Measurements from ENCODE around the gene NOP10.
"Not testable (repeated sequence)": the region's sequence is repeated elsewhere in the genome, so short reads cannot be mapped to it uniquely, and the experiment has no call there.

Gene NOP10

GRCh38 chr15:34342737-34343575 is at the start of gene NOP10, which contains the start of gene NUTM1:
Gene NOP10, minus strand, starts transcription at chr15:34343136. Its CDS starts 63 bp downstream, at chr15:34343073.
Gene NUTM1, plus strand, starts transcription at chr15:34343315. Its CDS starts 382 bp downstream, at chr15:34343697.
- no peak for FAIRE-seq

- not testable (repeated sequence) for FAIRE-seq
Observed at GRCh38 chr15:34389594-34390086, 46.7 kb upstream of the NOP10 start.

GRCh38 chr15:34381829-34382521 is 39.0 kb upstream of the NOP10 start:
- not testable (repeated sequence) for FAIRE-seq

- not testable (repeated sequence) for FAIRE-seq
Observed at GRCh38 chr15:34380491-34380890, 37.6 kb upstream of the NOP10 start.

GRCh38 chr15:34376856-34377255 is 33.9 kb upstream of the NOP10 start:
- FAIRE-seq, result no peak

- FAIRE-seq, result not testable (repeated sequence)
Observed at GRCh38 chr15:34375541-34375940, 32.6 kb upstream of the NOP10 start.

- no peak for FAIRE-seq
Observed at GRCh38 chr15:34374816-34375215, 31.9 kb upstream of the NOP10 start.

GRCh38 chr15:34373951-34374350 is 31.0 kb upstream of the NOP10 start:
- FAIRE-seq, result no peak

- FAIRE-seq, result no peak
Observed at GRCh38 chr15:34370643-34371042, 27.7 kb upstream of the NOP10 start.

GRCh38 chr15:34370129-34370528 is 27.2 kb upstream of the NOP10 start:
- FAIRE-seq, result no peak

GRCh38 chr15:34367101-34368081 is 24.5 kb upstream of the NOP10 start, which contains the start of gene LPCAT4:
Gene LPCAT4, minus strand, starts transcription at chr15:34367196. Its CDS starts 96 bp downstream, at chr15:34367100.
- FAIRE-seq, result no peak

- FAIRE-seq, result no peak
Observed at GRCh38 chr15:34366271-34367065, 23.5 kb upstream of the NOP10 start.

GRCh38 chr15:34365836-34366235 is 22.9 kb upstream of the NOP10 start:
- FAIRE-seq, result no peak

GRCh38 chr15:34365091-34365825 is 22.3 kb upstream of the NOP10 start:
- no peak for FAIRE-seq

- no peak for FAIRE-seq
Observed at GRCh38 chr15:34364041-34364440, 21.1 kb upstream of the NOP10 start.

GRCh38 chr15:34362047-34362773 is 19.3 kb upstream of the NOP10 start:
- FAIRE-seq, result no peak

- no peak for FAIRE-seq
Observed at GRCh38 chr15:34361278-34361677, 18.3 kb upstream of the NOP10 start.

- no peak for FAIRE-seq
Observed at GRCh38 chr15:34360298-34360697, 17.4 kb upstream of the NOP10 start.

GRCh38 chr15:34359416-34359815 is 16.5 kb upstream of the NOP10 start:
- no peak for FAIRE-seq

GRCh38 chr15:34358948-34359347 is 16.0 kb upstream of the NOP10 start:
- FAIRE-seq, result no peak

Data from colon (tissue), 2 donors.